Measurements from ENCODE around the gene HSPA14. TPM values are rescaled to one million over a fixed set of nuclear protein-coding genes. Genes with fewer than 3 reads are reported as not detected.

The HSPA14 gene
- total RNA-seq, 1 experiment from 2014 or later, result 19.9 TPM

GRCh38 chr10:14859043-14859442 lies 20.9 kb downstream of the HSPA14 start:
- no peak overlapping the region for H3K9ac ChIP-seq (ENCODE audit: low read length)
- no peak overlapping the region for H3K27ac ChIP-seq (ENCODE audit: low read depth, low read length)
- H2AFZ ChIP-seq (ENCODE audit: low read depth, low read length, poor library complexity, severe bottlenecking), result no peak overlapping the region
- H3K27me3 ChIP-seq (ENCODE audit: insufficient read depth, low read length), result no peaks in the 10 kb centered on the region
- no peaks in the 10 kb centered on the region for H3K9me2 ChIP-seq (ENCODE audit: insufficient read depth)
- H3K4me1 ChIP-seq (ENCODE audit: control insufficient read depth in 1 of 2, insufficient read depth in 2 of 2, low read length in 2 of 2), result no peaks in the 10 kb centered on the region
- no peaks in the 10 kb centered on the region for H4K20me1 ChIP-seq (ENCODE audit: insufficient read depth)
- DNase-seq (ENCODE audit: low read depth, low spot score), result no peak
- no peak overlapping the region for H3K4me3 ChIP-seq (replicated peaks in 1 of 2; ENCODE audit: low read depth in 1 of 2, low read length in 2 of 2)
- RAD21 ChIA-PET (ENCODE audit: low non-redundant PET in 1 of 2, low total read pairs in 2 of 2, uncharacterized antibody in 2 of 2, unreplicated experiment in 2 of 2), result no interaction called here
- no peaks in the 10 kb centered on the region; the same call in 1 of the 2 replicates for H3K79me2 ChIP-seq (ENCODE audit: insufficient read depth, low read length)
- no TSS peak for BruUV-seq (replicated peaks)
- peaks cover 0 to 12% of the 10 kb centered on the region in 2 experiments; a peak in 2 of 4 replicates for H3K36me3 ChIP-seq (ENCODE audit: control insufficient read depth in 1 of 2, insufficient read depth in 2 of 2, low read length in 2 of 2)
- H3K9me3 ChIP-seq (ENCODE audit: control insufficient read depth in 1 of 2, insufficient read depth in 1 of 2, low read depth in 1 of 2, low read length in 2 of 2), result no peaks in the 10 kb centered on the region
- ATAC-seq, result no peak
- intact Hi-C loops (cut with micrococcal nuclease), result no loop called here
- POLR2A ChIA-PET, result no interaction called here
- TF ChIP-seq EGR1 (IDR thresholded peaks at IDR 0.05; ENCODE audit: low read depth) (no peak), SP1 (IDR thresholded peaks at IDR 0.05; ENCODE audit: low read depth) (no peak), POLR2AphosphoS5 (IDR thresholded peaks at IDR 0.05; ENCODE audit: low read depth, low read length) (no peak)
- no peak overlapping the region for H3K4me2 ChIP-seq (ENCODE audit: low read length)
- CTCF ChIA-PET, result interaction anchor here (0.6 kb wide), 1 partner anchor 11 kb away, joined by 3 read pairs; no protein-coding TSS in a partner anchor

GRCh38 chr10:14859775-14860174 lies 21.7 kb downstream of the HSPA14 start:
- POLR2A ChIA-PET, result no interaction called here
- intact Hi-C loops (cut with micrococcal nuclease), result no loop called here
- Histone ChIP-seq H3K9me2 (ENCODE audit: insufficient read depth) (no peaks in the 10 kb centered on the region), H3K27ac (ENCODE audit: low read depth, low read length) (no peak overlapping the region), H2AFZ (ENCODE audit: low read depth, low read length, poor library complexity, severe bottlenecking) (no peak overlapping the region), H3K79me2 (ENCODE audit: insufficient read depth, low read length) (no peaks in the 10 kb centered on the region; the same call in 1 of the 2 replicates), H3K9ac (ENCODE audit: low read length) (no peak overlapping the region), H4K20me1 (ENCODE audit: insufficient read depth) (no peaks in the 10 kb centered on the region), H3K36me3 (ENCODE audit: control insufficient read depth in 1 of 2, insufficient read depth in 2 of 2, low read length in 2 of 2) (peaks cover 0 to 8% of the 10 kb centered on the region in 2 experiments; a peak in 2 of 4 replicates), H3K4me1 (ENCODE audit: control insufficient read depth in 1 of 2, insufficient read depth in 2 of 2, low read length in 2 of 2) (no peaks in the 10 kb centered on the region), H3K9me3 (ENCODE audit: control insufficient read depth in 1 of 2, insufficient read depth in 1 of 2, low read depth in 1 of 2, low read length in 2 of 2) (no peaks in the 10 kb centered on the region), H3K4me3 (replicated peaks in 1 of 2; ENCODE audit: low read depth in 1 of 2, low read length in 2 of 2) (no peak overlapping the region), H3K27me3 (ENCODE audit: insufficient read depth, low read length) (no peaks in the 10 kb centered on the region), H3K4me2 (ENCODE audit: low read length) (no peak overlapping the region)
- DNase-seq (ENCODE audit: low read depth, low spot score) (no peak), ATAC-seq (no peak)
- RAD21 ChIA-PET (ENCODE audit: low non-redundant PET in 1 of 2, low total read pairs in 2 of 2, uncharacterized antibody in 2 of 2, unreplicated experiment in 2 of 2), result no interaction called here
- CTCF ChIA-PET, result no interaction called here
- TF ChIP-seq REST (IDR thresholded peaks at IDR 0.05; ENCODE audit: low read depth) (no peak), CTCF (IDR thresholded peaks at IDR 0.05 in 2 of 3, conservative IDR thresholded peaks at IDR 0.05 in 1 of 3; ENCODE audit: borderline replicate concordance in 1 of 3, insufficient read depth in 1 of 3, low read depth in 2 of 3, low read length in 2 of 3) (no peak)
- BruUV-seq (replicated peaks), result no TSS peak

Measured in HCT116 (cell line).